ENCODE results near the gene GABRG3.
"Not testable (repeated sequence)": the region's sequence is repeated elsewhere in the genome, so short reads cannot be mapped to it uniquely, and the experiment has no call there.

Gene GABRG3

DNA sequence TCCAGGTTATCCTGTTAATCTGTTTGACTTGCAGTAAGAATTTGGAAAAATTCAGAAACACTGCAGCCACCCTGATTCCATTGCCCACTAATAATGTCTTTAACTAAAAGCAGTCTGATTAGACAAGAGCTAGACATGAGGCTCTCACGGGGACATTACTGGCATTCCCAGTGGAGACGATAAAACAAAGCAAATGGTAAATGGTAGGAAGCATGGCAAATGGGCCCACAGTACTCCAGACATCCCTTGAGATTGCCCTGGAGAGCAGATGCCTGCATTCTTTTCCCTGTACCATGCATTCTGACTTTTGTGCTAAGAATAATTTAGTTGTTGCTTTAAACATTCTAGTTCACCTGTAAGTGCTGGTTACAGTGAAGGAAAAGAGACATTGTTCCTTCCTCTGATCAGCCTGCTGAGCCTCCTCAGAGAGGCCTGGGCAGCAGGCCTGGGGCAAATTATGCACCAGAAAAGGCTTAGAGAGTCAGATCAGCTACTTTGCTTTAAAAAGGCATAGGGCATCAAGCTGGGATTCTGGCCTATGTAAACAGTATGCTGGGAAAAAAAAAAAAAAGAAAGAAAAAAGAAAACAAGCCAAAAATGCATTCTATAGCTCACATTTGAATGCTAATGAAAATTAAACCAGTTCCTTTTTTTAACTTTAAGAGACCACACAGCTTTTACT lies 204.6 kb downstream of the GABRG3 start:
- DNase-seq (ENCODE audit: low read depth in 3 of 3): no peak

DNA sequence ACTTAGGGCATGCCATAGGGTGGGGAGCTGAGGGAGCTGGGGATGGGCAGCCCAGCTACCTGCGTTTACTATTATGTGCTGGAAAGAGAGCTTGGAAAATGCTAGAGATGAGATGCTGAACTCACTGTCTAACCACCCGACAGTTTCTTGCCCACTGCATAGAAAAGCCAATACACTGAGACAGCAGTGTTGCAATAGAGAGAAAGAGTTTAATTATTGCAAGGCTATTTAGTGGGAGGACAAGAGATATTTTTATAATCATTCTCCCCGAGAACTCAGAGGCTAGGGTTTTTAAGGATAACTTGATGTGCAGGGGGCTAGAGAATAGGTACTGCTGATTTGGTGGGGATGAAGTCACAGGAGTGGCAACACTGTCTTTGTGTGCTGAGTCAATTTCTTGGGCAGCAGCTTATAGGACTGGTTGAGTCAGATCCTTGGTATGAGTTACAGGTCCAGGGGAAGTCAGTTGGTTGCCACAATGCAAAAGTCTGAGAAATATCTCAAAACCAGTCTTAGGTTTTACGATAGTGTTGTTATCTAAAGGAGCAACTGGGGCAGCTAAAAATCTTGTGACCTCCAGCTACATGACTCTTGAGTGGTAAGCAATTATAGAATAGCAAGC lies 205.9 kb downstream of the GABRG3 start:
- DNase-seq (ENCODE audit: low read depth in 3 of 3): no peak

DNA sequence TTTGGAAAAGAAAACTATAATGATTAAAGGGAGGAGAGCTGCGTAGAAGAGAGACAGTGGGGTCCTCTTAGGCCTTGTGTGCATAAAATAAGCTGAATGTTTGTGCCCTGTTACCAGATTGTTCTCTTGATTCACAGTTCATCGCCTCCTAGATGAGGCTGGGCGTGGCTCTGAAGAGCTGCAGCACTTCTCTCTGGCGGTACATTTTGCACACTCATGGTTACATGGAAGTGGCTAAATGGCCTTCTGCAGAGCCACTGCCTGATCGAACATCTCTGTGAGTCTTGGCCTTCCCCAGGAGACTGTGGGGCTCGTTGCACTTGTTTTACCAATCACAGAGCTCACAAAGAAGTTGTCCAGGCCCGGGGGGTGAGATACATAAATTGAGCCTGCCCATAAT lies 208.8 kb downstream of the GABRG3 start:
- DNase-seq (ENCODE audit: low read depth in 3 of 3): no peak

DNA sequence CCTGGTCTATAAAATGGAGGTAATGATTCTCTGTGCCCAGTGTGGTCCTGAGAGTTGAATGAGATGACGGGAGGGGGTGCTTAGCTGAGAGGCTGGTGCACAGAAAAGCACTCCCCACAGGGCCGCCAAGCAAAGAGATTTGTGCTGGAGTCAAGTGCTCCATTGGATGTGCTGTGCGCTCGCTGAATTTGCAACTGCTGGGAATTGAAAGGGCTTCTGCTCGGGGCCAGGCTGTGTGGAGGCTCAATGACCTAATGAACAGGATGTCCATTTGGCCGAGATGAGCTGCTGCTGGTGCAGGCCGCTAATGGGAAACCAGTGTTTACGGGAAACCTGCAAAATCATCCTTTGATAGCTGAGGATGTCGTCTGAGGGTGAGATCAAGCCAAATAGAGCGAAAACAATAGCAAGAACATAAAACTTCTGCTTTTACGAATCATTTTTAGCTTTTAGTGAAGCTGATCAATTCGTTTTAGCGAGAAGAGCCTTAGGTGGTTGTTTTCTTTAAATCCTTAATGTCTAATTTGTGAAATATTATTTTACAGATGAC lies 211.7 kb downstream of the GABRG3 start:
- no peak for DNase-seq (ENCODE audit: low read depth in 3 of 3)

DNA sequence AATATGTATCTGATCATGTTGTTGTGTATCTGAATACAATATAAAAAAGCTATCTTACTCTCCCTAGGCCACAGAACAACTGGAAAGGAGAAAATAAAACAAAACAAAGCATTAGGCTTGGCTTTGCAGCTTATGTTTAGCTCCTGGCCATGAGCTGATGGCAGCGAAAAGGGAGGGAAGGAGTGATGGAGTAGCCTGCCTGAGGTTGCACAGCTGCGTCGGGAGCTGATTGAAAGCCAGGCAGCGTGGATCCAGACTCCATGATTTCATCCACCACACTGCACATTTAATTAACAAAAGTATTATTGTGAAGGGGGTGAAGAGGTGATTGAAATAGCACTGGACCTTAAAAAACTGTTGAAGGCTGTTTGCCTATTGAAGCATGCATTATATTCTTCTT lies 212.2 kb downstream of the GABRG3 start:
- no peak for DNase-seq (ENCODE audit: low read depth in 3 of 3)

DNA sequence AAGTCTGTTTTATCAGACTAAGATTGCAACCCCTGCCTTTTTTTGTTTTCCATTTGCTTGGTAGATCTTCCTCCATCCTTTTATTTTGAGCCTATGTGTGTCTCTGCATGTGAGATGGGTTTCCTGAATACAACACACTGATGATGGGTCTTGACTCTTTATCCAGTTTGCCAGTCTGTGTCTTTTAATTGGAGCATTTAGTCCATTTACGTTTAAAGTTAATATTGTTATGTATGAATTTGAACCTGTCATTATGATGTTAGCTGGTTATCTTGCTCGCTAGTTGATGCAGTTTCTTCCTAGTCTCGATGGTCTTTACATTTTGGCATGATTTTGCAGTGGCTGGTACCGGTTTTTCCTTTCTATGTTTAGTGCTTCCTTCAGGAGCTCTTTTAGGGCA lies 220.5 kb downstream of the GABRG3 start:
- not testable (repeated sequence) for DNase-seq (ENCODE audit: low read depth in 3 of 3)

DNA sequence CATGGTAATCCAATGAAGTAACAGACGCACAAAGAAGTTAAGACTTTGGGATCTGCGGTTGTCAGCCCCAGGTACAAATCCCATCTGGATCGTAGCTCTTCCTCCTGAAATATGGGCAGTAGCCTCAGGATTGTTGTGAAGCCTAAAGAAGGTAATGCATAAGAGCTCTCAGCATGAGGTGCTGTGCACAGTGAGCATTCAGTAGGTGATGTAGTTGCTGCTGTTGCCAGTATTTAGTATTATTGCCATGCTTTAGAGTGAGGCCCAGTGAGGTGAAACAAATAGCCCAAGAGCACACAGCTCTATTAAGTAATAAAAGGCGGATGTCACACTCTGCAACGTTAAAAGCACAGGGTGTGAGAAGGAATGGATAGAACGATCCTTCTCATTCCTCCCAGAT lies 225.7 kb downstream of the GABRG3 start:
- DNase-seq (ENCODE audit: low read depth in 3 of 3): no peak

DNA sequence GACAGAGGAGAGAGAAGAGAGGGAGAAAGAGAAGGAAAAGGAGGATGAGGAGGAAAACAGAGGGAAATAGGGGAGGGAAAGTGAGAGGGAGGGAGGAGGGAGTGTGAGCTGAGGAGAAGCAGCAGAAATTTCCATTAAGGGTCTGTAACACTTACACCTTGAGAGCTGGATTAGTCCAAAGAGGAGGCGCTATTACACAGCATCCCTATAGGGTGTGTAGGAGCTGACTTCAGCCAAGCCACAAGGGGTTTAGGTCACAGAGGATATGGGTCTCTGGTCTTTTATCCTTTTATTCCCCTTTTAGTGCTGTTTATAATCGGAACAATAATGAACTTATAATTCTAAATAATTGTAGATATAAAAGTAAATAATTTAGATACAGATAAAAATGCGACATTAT lies 230.4 kb downstream of the GABRG3 start:
- DNase-seq (ENCODE audit: low read depth in 3 of 3): no peak

DNA sequence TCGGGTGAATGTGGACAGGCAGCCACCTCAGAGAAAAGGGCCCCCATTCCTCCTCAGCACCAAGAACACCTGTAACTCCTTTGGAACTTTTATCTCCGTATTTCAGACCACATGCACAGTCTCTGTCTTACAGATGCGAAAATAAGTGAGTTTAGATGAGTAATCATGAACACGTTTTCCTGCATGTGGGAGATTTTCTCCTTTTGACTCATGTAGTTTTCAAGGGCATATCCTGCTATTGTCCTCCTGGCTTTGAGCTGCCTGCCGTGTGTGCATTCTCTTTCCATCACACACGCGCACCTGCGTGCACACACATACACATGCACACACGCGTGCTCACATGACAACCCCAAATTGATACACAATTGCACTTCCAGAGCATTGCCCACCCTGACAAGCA lies 239.2 kb downstream of the GABRG3 start:
- DNase-seq (ENCODE audit: low read depth in 3 of 3): no peak

DNA sequence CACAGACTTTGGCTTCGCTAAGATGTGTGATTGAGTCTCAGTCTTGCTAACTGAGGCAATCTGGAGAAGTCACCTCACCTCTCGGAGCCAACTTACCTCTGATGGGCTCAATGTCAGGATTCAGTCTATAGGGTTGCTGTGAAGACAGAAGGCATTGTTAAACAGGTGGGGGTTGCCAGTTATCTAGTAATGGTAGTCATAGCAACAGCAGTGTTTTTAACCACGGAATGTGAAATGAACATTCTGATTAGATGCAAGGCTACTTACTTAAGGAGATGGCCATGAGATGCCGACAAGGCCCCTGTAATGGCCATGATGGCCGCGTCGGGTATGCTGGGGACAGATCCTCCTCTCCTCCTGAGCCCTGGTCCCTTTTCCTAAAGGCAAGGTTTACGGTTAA lies 243.1 kb downstream of the GABRG3 start:
- DNase-seq (ENCODE audit: low read depth in 3 of 3): no peak

DNA sequence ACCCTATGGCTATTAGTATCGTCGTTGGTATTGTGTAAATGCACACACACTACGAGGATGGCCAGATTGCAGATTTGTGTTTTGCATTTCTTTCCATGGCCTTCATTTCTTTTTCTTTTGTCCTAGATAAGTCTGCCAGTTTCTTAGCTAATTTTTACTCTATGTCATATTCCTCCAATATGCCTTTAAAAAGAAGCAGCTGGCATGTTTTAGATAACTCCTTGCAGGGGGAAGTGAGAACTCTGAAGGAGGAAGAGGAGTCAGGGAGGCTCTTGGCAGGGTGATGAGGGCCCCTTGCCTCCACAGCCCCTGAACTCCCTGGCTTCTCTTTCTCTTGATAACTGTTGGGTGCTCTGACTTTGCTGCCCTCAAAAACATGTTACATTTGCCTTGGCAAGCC lies 244.0 kb downstream of the GABRG3 start:
- no peak for DNase-seq (ENCODE audit: low read depth in 3 of 3)

DNA sequence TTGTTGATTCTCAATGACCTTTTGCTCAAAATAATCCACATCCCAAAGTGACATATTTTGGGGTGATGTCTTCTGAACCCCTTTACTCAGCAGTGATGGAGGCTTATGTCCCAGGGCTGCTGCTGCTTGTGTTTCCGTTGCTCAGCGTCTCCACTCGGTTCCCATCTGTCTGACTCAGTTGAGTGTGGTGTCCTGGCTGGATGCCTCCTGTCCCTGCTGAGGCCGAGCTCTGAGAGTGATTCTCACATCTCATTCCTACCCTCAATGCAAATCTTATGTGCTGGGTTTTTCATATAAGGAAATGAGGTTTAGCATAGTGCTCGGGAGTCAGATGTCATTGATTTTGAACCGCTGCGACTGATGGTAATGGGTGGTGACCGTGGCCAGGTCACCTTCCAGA lies 247.4 kb downstream of the GABRG3 start:
- DNase-seq (ENCODE audit: low read depth in 3 of 3): no peak

DNA sequence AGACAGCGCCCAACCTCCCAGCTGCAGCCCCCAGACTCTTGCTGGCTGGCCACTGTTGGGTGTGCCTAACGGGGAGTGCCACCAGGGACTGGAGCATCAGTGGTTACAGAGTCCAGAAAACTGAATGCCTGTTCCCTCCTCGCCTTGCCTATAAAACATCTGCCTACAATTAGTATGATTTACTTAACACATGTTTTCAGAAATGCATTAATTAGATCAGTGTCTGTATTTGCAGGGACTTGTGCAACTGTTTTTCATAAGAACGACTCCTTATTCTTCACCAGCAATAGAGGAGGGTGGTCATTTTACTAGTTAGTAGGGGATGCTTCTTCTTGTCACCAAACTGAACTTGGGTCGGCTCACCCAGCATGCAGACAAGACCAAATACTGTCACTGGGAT lies 248.7 kb downstream of the GABRG3 start:
- no peak for DNase-seq (ENCODE audit: low read depth in 3 of 3)

DNA sequence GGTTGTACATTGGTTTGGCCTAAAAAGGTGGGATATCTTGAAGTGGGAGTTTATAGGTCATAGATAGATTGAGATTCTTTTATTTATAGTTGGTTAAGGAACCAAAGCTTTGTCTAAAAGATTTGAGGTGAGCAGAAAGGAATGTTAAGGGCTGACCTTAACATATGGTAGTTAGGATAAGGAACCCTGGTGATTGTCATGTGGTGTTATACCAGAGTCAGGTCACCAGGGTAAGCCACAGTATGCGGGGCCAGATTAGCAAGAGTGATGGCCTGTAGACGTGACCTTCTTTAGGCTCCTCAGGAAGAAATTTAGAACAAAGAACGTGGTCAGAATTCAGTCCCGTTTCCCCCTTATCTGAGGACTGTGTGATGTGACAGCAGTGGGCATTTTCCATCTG lies 249.2 kb downstream of the GABRG3 start:
- no peak for DNase-seq (ENCODE audit: low read depth in 3 of 3)

DNA sequence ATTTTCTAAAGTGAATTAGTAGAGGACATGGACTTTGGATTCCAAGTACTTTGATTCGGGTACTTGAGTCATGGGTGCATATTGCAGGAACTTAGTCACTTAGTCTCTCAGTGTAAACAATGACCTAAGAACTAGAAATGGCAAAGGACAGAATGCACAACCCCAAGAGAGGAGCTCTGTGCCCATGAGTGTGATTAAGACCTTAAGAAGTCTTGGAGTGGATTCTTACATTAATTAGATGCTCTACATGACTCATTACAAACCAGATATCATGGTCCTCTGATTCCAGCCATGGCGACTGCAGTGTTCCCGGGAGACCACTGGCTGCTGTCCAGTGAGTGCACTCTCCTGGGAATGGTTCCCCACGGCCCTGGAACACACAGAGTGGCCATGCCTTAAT lies 251.5 kb downstream of the GABRG3 start:
- no peak for DNase-seq (ENCODE audit: low read depth in 3 of 3)

DNA sequence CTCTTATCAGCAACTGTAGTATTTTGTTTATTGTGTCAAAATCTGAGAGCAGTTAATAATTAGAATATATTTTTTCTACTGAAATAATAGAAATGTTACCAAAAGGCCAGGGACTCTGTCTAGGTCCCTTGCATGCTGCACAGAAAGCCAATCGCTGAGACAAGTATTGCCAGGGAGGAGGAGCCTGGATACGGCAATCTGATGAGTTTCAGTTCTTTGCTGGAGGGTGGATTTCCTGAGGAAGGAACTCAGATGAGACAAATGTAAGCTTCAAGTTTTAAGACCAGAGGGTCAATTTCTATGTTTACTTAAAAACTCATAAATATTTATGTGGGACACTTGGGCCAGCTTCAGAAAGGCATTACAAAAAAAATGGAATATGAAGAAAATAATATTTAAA lies 252.2 kb downstream of the GABRG3 start:
- DNase-seq (ENCODE audit: low read depth in 3 of 3): no peak

DNA sequence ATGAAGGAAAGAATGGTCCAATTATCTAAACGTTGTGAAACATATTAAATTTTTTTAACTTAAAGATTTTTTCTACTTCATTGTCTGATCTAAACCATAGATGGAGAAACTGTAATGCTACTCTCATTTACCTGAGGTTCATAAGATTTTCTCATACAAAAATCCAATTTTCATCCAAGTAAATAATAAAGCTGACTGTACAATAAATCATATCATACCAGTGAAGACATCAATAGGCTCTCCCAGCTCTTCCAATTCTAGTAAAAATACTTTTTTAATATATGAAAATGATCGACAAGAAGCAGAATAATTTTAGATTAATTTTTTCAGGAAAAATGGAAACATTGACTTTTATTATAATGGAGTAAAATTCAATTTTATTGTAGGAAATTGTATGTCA lies 260.8 kb downstream of the GABRG3 start:
- no peak for DNase-seq (ENCODE audit: low read depth in 3 of 3)

DNA sequence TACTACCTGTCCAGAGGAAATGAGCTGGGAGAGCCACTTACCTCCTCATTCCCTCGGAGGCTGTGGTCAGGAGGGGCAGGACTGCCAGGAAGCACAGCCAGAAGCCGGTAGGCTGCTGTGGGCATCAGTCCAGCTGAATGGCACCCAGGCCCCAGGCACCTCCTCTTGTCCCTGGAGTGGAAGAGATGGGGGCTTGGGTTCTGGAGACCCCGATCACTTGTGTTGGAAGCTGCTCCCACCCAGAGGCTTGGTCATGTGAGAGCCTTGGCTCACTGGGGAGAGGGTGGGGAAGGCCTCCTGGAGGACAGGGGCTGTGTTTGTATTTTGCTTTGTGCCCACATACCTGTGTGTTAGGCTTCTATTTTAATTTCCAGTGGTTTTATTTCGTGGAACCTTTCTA lies 261.9 kb downstream of the GABRG3 start:
- no peak for DNase-seq (ENCODE audit: low read depth in 3 of 3)

DNA sequence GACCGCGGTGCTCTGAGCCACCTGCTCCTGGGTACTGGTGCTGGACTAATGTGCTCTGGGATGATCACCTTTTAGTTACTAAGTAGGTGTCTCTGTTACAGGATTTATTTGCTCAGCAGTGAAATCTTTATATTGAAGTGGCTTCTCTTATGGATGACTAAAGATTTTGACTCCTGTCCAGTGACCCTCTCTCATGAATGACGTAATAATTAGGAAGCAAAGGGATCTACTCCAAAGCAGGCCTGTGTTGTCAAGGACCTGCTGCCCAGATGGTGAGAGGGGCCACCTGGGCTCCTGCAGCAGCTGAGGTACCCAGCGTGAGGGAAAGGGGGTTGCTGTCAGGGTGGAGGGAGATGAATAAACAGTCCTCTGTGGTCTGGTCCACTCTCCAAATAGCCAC lies 263.6 kb downstream of the GABRG3 start:
- no peak for DNase-seq (ENCODE audit: low read depth in 3 of 3)

DNA sequence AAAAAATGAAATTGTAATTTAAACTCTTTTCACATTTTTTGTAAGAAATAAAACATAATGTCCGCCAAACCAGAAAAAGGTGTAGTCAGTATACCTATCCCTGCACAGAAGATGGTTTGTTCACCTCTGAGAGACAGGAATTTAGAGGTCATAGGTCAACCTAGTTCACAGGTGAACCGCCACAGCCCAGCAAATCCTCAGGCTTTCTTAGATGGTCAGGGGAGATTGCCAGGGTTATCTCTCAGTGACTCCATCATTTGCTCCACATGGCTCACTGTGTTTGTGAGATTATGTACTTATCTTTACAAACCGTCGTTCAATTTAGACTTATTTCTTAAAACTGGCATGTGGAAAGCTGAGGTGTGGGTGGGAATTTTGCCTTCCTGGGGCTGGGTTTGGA lies 264.2 kb downstream of the GABRG3 start:
- no peak for DNase-seq (ENCODE audit: low read depth in 3 of 3)

DNA sequence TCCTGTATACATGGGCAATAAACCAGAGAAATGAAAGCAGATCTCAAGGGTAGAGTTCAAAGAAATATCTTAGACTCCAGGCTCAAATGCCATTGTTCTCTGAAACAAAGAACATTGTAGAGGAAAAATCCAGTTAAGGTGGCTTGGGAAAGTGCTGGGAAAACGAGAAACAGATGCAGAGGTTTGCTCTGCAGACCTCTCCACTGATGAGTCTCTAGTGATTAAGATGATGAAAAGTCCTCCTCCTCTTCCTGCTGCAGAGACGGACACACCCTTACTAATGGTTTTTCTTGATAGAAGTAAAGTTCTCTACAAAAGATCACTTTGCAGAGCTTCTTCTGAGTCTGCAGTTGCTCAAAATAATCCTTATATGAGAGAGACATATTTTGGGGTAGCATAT lies 264.7 kb downstream of the GABRG3 start:
- no peak for DNase-seq (ENCODE audit: low read depth in 3 of 3)

DNA sequence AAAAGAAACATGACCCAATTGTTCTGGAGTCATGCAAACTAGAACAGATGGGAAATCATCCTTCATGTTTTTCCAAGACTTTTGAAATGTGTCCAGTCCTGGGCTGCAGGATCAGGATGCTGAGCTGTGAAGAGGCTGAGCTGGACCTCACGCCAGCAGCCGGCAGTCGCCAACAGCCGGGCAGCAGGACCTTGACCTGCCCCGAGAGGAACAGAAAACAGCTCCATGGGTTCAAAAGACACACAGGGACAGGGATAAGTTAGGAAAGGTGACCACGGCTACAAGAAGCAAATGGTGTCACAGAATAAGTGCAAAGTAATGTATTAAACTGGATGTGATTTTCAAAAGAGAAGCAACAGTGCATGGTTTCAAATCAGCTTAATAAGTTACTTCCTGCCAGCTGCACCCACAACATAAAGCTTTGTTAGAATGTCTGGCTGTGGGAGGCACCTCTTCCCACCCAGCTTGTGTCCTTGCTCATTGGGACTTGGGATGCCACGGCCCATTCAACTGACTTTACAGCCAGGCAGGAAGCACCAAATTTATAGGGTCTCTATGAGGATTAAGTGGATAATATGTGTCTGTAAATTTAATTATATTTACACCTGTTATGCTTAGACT lies 266.4 kb downstream of the GABRG3 start:
- no peak for DNase-seq (ENCODE audit: low read depth in 3 of 3)

DNA sequence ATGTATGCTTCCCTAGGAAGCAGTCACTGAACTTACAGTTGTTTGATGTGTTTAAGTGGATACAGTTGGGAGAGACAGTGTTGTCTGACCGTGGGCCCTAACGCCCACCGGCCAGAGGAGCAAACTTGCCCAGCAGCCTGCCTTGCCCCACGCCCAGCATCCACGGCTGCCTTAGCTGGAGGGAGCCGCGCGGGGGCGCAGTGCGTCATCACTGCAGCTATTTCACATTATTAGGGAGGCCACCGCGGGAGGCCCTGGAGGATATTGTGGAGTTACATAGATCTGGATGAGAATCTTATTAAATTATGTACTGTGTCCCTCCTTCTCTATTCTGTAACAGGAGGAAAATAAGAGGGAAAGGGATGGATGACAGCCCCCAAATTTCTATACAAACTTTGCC lies 267.2 kb downstream of the GABRG3 start:
- DNase-seq (ENCODE audit: low read depth in 3 of 3): no peak

Measured in stimulated activated CD4-positive, alpha-beta T cell treated with anti-CD3 and anti-CD28 coated beads, TNF-alpha, amount 100 ng/mL, for 4 hours (primary cell).